Right lobe of liver (tissue), 4 donors: ENCODE measurements around the gene EIF4A3.

Source experiments
- POLR2A ChIP-seq: fragments of 450-650 bp; IDR thresholded peaks from one replicate; pipeline ENCODE4 v1.6.1; 2017; ENCODE audit warnings: antibody characterized with exemption, mild to moderate bottlenecking
- TF ChIP-seq, protein P1 (sequence below), 4 donors: fragments of 200-600 bp in 3 of 4; fragments of 450-650 bp in 1 of 4; IDR thresholded peaks; one replicate each; pipeline versions ENCODE4 v1.5.1 to v1.8.0; 2016 to 2022; ENCODE audit warnings: antibody characterized with exemption in 4 of 4, mild to moderate bottlenecking in 2 of 4
- donor health status: DM: no; HTN: no; CAD: no.
- donor health status: DM: no; HTN: no; CAD: no.
- donor health status: DM: no; HTN: yes; CAD: no.

DNA sequence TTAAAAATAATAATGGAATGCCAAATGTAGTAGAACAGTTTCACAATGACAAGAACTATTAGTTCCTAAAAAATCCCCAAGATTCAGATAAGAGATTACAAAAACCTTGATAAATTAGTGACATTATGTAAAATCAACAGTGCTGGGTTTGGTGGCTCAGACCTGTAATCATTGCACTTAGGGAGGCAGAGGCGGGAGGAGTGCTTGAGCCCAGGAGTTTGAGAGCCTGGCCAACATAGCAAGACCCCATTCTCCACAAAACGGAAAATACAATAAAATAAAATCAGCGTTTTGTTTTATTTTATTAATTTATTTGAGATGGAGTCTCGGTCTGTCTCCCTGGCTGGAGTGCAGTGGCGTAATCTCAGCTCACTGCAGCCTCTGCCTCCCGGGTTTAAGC is 27.0 kb upstream of the EIF4A3 start:
- TF ChIP-seq, protein P1, sequence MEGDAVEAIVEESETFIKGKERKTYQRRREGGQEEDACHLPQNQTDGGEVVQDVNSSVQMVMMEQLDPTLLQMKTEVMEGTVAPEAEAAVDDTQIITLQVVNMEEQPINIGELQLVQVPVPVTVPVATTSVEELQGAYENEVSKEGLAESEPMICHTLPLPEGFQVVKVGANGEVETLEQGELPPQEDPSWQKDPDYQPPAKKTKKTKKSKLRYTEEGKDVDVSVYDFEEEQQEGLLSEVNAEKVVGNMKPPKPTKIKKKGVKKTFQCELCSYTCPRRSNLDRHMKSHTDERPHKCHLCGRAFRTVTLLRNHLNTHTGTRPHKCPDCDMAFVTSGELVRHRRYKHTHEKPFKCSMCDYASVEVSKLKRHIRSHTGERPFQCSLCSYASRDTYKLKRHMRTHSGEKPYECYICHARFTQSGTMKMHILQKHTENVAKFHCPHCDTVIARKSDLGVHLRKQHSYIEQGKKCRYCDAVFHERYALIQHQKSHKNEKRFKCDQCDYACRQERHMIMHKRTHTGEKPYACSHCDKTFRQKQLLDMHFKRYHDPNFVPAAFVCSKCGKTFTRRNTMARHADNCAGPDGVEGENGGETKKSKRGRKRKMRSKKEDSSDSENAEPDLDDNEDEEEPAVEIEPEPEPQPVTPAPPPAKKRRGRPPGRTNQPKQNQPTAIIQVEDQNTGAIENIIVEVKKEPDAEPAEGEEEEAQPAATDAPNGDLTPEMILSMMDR (IDR thresholded peaks at IDR 0.05): no peak
- no peak for TF ChIP-seq POLR2A
